HG03432 (cell line): ENCODE data around the gene NT5C1A.

ENCODE experiments used
- ATAC-seq: cut with Tn5 transposase; IDR thresholded peaks from one replicate; pipeline ENCODE4 v1.9.1; 2021; ENCODE audit warnings: mild to moderate bottlenecking, moderate library complexity; ENCODE audit not compliant: unreplicated experiment

NT5C1A gene

GRCh38 chr1:39690225-39690624 is 18.3 kb upstream of the NT5C1A start:
- no peak for ATAC-seq

- no peak for ATAC-seq
These were observed 17.7 kb upstream of the NT5C1A start for GRCh38 chr1:39689635-39690034.

- ATAC-seq = no peak
These were observed 17.3 kb upstream of the NT5C1A start for GRCh38 chr1:39689214-39689613.

GRCh38 chr1:39688706-39689105 is 16.8 kb upstream of the NT5C1A start:
- ATAC-seq = no peak

- no peak for ATAC-seq
These were observed 15.3 kb upstream of the NT5C1A start for GRCh38 chr1:39687243-39687642.

GRCh38 chr1:39685071-39685470 is 13.2 kb upstream of the NT5C1A start:
- no peak for ATAC-seq

- no peak for ATAC-seq
These were observed 12.4 kb upstream of the NT5C1A start for GRCh38 chr1:39684313-39684664.

DNA sequence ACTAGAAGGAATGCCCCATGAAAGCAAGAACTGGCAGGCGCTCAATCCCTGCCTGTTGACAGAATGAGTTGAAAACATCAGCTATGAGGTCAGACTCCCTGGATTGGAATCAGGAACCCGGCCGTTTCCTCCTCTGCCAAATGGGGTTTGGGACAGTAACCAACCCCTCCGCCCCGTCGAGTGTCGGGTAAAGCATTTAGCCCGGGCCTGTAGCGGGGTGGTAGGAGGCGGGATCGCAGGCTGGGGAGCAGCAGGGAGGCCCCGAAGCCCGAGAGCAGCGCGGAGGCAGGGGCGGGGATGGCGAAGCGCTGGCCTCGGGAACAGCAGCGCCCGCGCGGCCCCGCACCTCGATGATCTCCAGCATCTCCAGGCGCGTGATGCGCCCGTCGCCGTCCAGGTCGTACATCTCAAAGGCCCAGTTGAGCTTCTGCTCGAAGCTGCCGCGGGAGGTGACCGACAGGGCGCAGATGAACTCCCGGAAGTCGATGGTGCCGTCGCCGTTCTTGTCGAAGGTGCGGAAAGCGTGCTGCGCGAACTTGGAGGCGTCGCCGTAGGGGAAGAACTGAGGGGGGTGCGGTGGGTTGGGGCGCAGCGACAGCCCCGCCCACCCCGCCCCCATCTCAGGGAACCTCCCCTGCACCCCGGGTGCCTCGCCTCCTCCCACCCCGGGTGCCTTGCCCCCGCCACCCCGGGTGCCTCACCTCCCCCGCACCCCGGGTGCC is 11.8 kb upstream of the NT5C1A start:
- ATAC-seq = no peak

DNA sequence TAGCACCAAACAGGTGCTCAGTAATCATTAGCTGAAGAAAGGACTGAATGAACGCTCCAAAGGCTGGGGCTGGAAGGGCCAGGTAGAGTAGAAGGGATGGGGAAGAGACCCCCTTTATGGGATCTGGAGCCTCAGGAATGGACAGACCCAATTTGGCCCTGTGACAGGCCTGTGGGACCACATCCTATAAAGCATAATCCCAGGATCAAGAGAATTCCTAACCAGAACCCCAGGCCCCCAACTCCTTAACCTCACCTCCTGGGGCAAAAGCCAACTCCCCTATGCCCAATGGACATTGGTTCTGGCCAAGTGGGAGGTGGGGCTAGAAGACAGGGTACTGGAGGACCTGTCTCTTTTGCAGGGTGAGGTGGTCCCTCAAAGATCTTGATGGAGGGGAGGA is 10.1 kb upstream of the NT5C1A start:
- ATAC-seq = no peak

DNA sequence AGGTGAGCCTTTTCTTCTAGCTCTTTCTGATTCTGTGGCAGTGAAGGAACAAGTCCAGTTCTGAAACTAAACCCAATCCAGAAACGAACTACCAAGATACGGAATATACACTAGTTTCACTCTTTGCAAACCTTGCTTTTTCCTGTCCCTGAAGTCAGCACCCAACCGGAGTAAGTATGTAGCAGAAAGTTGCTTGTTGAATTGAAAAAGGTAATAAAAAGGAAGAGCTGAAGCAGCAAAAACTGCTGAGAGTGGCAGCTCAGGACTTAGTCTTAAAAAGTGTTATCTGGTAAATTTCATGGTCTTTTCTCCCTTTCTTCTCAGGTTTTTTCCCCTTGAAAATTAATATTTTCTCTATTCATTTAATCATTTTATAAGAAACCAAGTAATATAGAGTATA is 9.4 kb upstream of the NT5C1A start:
- no peak for ATAC-seq

- ATAC-seq = no peak
These were observed 8.8 kb upstream of the NT5C1A start for GRCh38 chr1:39680751-39681150.

GRCh38 chr1:39679821-39680220 is 7.9 kb upstream of the NT5C1A start:
- ATAC-seq = no peak

- ATAC-seq = no peak
These were observed 7.0 kb upstream of the NT5C1A start for GRCh38 chr1:39678889-39679288.

GRCh38 chr1:39677645-39678044 is 5.7 kb upstream of the NT5C1A start:
- ATAC-seq = no peak

DNA sequence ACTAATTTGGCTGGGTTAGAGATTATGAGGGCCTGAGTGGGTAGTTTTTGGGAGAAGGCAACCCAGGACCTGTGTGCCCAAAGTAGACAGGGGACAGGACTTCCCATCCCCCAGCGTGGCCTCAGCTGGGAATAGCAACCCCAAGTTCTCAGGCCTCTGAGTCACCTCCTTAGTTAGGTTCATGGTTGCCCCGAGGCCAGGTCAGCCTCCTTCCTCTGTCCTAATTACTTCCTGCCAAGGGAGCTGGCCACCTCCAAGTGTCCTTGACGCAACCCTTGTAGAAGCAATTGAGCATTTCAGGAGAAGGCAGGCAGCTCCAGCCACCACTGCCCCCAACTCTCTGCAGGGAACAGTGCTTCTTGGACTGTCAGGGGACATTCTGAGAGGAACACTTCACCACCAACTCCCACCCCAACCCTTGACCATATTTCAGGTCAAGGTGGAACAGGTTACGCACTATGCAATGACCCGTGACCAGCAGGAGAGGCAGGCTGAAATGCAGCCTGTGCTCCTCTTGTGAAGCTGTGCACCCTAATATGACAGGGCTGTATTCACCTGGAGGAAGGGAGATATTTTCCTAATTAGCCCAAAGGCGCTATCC is 5.1 kb upstream of the NT5C1A start:
- ATAC-seq = no peak

DNA sequence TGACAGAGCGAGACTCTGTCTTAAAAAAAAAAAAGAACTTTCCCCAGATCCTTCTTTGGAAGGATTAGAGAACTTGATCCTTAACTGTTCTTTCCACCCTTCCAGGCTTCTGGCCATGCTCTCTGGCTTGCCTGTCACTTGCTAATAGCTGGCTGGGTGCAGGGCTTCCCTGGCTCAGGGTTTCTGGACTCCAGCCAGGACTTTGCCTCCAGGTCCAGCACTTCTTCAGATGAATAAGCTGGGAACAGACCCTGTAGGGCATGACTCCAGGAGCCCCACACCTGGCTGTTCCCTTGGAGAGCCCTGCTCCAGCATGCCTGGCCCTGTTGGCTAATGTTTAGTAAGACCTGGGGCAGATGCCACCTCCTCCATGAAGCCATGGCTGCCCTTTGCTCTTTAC is 3.3 kb upstream of the NT5C1A start:
- ATAC-seq = no peak

- ATAC-seq = no peak
These were observed 1.3 kb upstream of the NT5C1A start for GRCh38 chr1:39673215-39673614.

GRCh38 chr1:39672551-39672947 is 642 bp upstream of the NT5C1A start:
- ATAC-seq = no peak

- ATAC-seq = no peak
These were observed 494 bp downstream of the NT5C1A start for GRCh38 chr1:39671433-39671792.

DNA sequence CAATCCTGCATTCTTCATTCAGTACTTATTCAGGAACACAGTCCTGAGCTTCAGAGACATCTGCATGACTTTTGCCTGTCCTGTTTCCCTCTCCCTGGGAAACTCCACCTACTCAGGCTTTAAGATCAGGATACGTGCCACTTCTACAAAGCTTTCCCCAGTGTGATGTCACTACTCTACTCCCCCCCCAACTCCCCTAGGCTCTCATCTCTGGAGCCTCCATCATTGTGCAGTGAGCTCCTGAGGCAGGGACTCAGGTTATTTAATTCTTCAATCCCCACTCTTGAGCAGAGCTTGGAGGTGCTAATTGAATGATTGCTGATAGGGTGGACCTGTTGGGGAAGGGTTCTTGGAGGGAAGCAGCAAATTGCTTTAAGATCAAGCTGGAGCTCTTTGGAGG is 1.2 kb downstream of the NT5C1A start:
- ATAC-seq = no peak

DNA sequence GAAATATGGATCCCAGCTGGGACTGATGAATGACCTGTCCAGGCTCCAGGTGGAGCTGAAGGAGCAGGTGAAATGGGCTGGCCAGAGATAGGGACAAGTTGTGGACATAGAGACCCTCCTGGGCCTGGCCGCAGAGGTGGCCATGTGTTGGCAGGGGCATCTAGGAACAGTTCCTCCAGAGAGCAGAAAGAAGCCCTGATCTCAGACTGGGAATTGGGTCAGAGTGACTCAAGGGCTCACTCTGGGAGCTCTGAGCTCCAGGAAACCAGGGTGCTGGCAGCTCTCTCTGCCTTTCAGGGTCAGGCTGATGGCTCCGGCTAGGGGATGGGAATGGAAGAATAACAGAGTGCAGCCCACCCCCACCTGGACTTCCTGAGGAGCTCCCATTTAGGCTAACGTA is 3.0 kb downstream of the NT5C1A start:
- no peak for ATAC-seq

DNA sequence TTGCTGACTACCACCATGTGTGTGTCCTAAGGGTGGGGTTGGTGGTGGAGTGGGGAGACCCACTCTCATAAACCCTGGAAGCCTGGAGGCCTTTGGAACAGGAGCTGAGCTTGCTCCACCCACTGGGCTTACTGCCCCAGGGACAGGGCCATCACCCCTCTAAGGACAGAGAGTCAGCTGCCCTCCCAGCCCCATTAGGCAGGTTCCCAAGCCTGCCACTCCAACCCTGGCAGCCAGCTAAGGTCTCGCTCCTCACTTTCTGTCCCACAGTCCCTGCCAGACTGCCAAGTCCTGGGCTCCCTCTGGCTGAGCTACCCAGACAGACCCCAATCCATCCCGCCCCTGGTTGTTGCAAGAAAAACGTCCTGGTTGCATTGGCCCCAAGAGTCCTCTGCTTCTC is 3.8 kb downstream of the NT5C1A start:
- no peak for ATAC-seq

- peak; percentile 86 for ATAC-seq
These were observed 5.1 kb downstream of the NT5C1A start for GRCh38 chr1:39666772-39667171.
